ENCODE results near the gene TRIP6. TPM values are rescaled to one million over a fixed set of nuclear protein-coding genes. Genes with fewer than 3 reads are reported as not detected.
"Not testable (repeated sequence)": the region's sequence is repeated elsewhere in the genome, so short reads cannot be mapped to it uniquely, and the experiment has no call there.

Gene TRIP6
- total RNA-seq, 1 donor from 2014 or later = 62.6 TPM

- ATAC-seq (no peak), DNase-seq (ENCODE audit: low spot score) (no peak)
- intact Hi-C loops (cut with DNase I) = loop anchor here (5.0 kb wide), 1 partner anchor 159 kb away; no protein-coding TSS in a partner anchor
Observed at GRCh38 chr7:100897772-100898454, 30.7 kb downstream of the TRIP6 start.

- DNase-seq (ENCODE audit: low spot score) = no peak
- intact Hi-C loops (cut with DNase I) = loop anchor here (5.0 kb wide), 1 partner anchor 158 kb away; no protein-coding TSS in a partner anchor
- no peak for ATAC-seq
Observed at GRCh38 chr7:100899432-100899831, 32.2 kb downstream of the TRIP6 start.

GRCh38 chr7:100900978-100901377, 33.8 kb downstream of the TRIP6 start:
- intact Hi-C loops (cut with DNase I) = no loop called here
- DNase-seq (ENCODE audit: low spot score) (no peak), ATAC-seq (no peak)

- intact Hi-C loops (cut with DNase I) = no loop called here
- no peak for DNase-seq (ENCODE audit: low spot score)
- no peak for ATAC-seq
Observed at GRCh38 chr7:100901921-100902332, 34.7 kb downstream of the TRIP6 start.

- DNase-seq (ENCODE audit: low spot score) = no peak
- intact Hi-C loops (cut with DNase I) = no loop called here
Observed at GRCh38 chr7:100902638-100903037, 35.5 kb downstream of the TRIP6 start.

GRCh38 chr7:100908512-100908911, 41.3 kb downstream of the TRIP6 start:
- intact Hi-C loops (cut with DNase I) = no loop called here
- no peak for DNase-seq (ENCODE audit: low spot score)
- ATAC-seq = no peak

More at GRCh38 chr7:100902638-100903037, 35.5 kb downstream of the TRIP6 start:
- ATAC-seq = no peak

- DNase-seq (ENCODE audit: low spot score); intact Hi-C loops (cut with DNase I); ATAC-seq: not testable (repeated sequence)
Observed at GRCh38 chr7:100910443-100910842, 43.3 kb downstream of the TRIP6 start.

- no peak for DNase-seq (ENCODE audit: low spot score)
- intact Hi-C loops (cut with DNase I) = no loop called here
- ATAC-seq = no peak
Observed at GRCh38 chr7:100911484-100911883, 44.3 kb downstream of the TRIP6 start.

- no peak for DNase-seq (ENCODE audit: low spot score)
- intact Hi-C loops (cut with DNase I) = no loop called here
- no peak for ATAC-seq
Observed at GRCh38 chr7:100914208-100914878, 47.2 kb downstream of the TRIP6 start.

- intact Hi-C loops (cut with DNase I) = no loop called here
- no peak for ATAC-seq
- DNase-seq (ENCODE audit: low spot score) = no peak
Observed at GRCh38 chr7:100914879-100915447, 47.8 kb downstream of the TRIP6 start.

- ATAC-seq; DNase-seq (ENCODE audit: low spot score); intact Hi-C loops (cut with DNase I): not testable (repeated sequence)
Observed at GRCh38 chr7:100919335-100919734, 52.1 kb downstream of the TRIP6 start.

GRCh38 chr7:100919779-100920437, 52.7 kb downstream of the TRIP6 start:
- DNase-seq (ENCODE audit: low spot score); intact Hi-C loops (cut with DNase I); ATAC-seq: not testable (repeated sequence)

- no peak for ATAC-seq
- DNase-seq (ENCODE audit: low spot score) = no peak
- intact Hi-C loops (cut with DNase I) = no loop called here
Observed at GRCh38 chr7:100921039-100921438, 53.9 kb downstream of the TRIP6 start.

Small RNAs within 50 kb of the gene (microRNA-seq; reads per million reads assigned to microRNA genes)
- gene MIR6875 = not detected

Other genes with a start within 250 kb of the TRIP6 start
- gene TFR2, start 225.8 kb upstream of the TRIP6 start, total RNA-seq = 1.2 TPM
- gene ACTL6B, start 210.9 kb upstream of the TRIP6 start, total RNA-seq = not detected
- 179 TPM for gene GNB2, start 193.6 kb upstream of the TRIP6 start, total RNA-seq
- 58.8 TPM for gene GIGYF1, start 173.1 kb upstream of the TRIP6 start, total RNA-seq
- gene POP7, start 161.3 kb upstream of the TRIP6 start, total RNA-seq = 16.6 TPM
- gene EPO, start 146.9 kb upstream of the TRIP6 start, total RNA-seq = not detected
- not detected for gene ZAN, start 133.8 kb upstream of the TRIP6 start, total RNA-seq
- 49.5 TPM for gene EPHB4, start 39.9 kb upstream of the TRIP6 start, total RNA-seq
- 28.7 TPM for gene SLC12A9, start 14.7 kb upstream of the TRIP6 start, total RNA-seq
- gene SRRT, start 7.7 kb downstream of the TRIP6 start, total RNA-seq = 114 TPM
- gene UFSP1, start 22.3 kb downstream of the TRIP6 start, total RNA-seq = 2.9 TPM
- 0.94 TPM for gene ACHE, start 28.5 kb downstream of the TRIP6 start, total RNA-seq
- 0.36 TPM for gene MUC3A, start 82.1 kb downstream of the TRIP6 start, total RNA-seq
- not detected for gene MUC12, start 102.2 kb downstream of the TRIP6 start, total RNA-seq
- not detected for gene MUC17, start 152.7 kb downstream of the TRIP6 start, total RNA-seq
- 47.1 TPM for gene TRIM56, start 218.1 kb downstream of the TRIP6 start, total RNA-seq